HuH-7.5 (cell line): Measurements from ENCODE around the gene MATN3.

Experiments
- DNase-seq: peaks from one replicate; pipeline ENCODE4 v3.0.0; 2011; ENCODE audit warnings: low spot score

Gene MATN3

DNA sequence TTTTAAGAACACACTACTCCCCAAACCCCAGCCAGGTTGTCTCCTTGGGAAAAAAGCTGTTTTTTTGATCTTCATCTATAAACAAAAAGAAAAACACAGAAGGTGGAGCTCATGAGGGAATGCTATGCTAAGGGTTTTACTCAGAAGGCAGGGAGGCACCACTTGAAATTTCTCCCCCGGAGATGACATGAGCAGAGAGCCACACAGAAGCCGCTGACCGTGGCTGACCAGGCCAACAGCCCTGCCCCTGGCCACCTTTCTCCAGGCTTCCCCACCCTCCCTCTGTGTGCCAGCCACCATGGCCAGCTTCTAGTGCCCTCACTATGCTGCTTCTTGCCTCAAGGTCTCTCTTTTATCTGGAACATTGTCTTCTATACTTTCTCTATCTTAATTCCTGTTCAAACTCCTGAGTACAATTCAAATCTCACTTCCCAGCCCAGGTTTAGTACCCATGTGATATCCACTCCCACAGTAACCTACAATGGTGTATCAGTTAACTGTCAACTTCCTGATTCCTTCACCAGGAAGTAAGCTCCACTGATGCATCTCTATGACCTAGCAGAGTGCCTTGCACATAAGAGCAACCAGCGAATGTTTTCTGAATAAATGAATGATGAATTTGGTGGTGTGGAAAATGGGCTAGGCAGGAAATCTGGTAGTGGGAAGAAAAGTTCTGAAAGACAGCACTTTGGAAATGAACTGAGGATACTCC, 23.6 kb upstream of the MATN3 start:
- DNase-seq = no peak

DNA sequence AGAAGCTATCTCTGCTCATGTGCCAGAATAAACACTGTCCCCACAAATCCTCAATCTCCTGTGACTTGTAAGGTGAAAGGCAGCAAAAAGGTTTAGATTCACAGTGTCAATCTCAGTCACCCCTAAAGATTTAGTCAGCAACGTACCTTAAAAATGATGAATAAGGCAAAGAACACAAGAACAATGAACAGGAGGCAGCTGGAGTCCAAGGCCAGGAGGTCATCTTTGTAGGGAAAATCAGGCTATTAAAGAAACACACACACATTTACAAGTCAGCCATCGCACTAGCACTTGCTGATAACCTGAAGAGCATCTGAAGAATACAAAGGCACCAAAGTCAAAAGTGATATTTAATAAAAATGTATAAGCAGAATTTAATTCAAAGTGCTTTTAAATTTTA, 22.4 kb upstream of the MATN3 start:
- DNase-seq = no peak

DNA sequence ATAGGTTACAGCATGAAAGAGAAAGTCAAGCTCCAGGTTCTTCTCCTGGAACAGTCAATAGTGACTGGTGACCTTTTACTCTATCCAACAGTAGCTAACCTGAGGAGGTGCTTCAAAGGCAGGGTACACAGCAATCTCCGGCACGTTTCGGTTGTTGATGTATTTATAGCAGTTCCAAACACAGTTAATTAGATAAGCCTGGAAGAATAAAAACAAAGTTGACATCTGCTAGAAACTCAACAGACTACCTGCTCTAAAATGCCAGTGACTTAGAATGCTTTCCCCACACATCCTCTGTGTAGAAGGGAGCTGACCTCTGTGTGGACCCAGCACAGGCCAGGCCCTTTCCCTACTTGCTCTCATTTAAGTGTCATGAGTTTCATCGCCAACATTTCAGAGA, 21.8 kb upstream of the MATN3 start:
- no peak for DNase-seq

DNA sequence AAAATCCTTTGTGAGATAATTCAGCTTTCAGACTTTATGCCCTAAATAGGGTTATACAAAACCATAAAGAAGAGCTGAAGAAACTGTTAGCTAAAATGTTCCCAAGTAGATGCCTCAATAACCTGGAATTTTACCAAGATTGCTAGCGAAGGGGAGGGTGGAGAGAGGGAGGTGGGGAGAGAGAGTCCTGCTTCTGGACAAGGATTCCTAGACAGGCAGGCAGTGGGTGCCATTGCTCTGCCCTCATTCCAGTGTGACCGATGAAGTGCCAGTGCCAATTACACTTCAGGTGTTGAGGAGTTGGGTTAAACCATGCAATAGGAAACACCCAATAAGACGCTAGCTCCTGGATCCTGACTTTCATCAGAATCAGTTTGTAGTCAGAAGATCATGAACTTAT, 20.9 kb upstream of the MATN3 start:
- no peak for DNase-seq

DNA sequence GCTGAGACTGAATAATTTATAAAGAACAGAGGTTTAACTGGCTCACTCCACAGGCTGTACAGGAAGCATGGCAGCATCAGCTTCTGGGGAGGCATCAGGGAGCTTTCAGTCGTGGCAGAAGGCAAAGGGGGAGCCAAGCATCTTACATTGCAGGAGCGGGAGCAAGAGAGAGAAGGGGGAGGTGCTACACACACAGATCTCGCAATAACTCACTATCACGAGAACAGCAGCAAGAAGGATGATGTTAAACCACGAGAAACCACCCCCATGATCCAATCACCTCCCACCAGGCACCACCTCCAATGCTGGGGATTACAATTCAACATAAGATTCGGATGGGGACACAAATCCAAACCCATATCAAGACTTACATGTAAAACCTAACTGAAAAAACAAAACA, 17.8 kb upstream of the MATN3 start:
- DNase-seq = no peak

DNA sequence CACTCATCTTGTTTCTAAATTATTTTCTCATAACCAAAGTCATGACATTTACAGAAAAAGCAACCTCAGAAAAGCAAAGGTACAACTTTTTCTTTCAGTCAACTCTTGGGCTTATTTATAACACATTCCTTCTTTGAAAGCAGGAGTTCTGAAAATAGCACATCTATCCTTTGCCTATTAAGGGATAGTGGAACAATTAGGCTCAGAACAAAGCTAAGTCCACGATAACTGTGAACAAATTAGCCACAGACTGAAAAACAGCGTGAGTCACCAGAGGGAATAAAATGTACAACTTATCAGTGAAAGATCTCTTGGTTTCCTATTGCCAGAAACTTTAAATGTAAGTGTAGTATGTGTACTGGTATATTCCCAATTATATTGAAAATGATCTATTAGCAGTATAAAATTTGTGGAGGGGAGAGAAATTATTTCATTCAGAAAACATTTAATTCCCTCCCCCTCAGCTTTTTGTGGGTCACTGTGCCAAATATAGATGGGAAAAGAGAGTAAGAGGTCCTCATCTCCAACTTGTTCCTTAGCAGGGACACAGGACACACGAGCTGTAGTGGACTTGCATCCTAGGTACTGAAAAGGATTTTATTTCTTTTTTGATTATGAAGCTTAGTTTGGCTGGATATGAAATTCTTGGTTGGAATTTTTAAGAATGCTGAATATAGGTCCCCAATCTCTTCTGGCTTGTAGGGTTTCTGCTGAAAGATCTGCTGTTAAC, 15.4 kb upstream of the MATN3 start:
- DNase-seq = no peak

DNA sequence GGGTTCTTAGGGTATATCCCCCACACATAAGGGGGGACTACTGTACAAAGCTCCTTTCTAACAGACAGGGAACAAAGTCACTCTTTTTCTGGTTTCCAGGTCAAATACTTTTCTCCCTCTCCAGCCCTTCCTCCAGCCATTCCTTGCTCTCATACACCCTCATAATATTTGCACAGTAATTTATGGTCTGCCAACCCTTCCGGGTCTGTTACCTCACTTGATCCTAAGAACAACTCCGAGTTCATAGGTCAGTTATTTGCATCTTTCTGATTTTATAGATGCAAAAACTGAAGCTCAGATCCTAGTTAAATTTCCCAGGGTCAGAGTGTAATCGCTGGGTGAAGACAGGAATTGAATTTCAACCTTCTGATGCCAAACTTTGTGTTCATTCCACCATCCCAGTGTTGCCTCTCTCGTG, 14.8 kb upstream of the MATN3 start:
- peak; percentile 52 for DNase-seq

DNA sequence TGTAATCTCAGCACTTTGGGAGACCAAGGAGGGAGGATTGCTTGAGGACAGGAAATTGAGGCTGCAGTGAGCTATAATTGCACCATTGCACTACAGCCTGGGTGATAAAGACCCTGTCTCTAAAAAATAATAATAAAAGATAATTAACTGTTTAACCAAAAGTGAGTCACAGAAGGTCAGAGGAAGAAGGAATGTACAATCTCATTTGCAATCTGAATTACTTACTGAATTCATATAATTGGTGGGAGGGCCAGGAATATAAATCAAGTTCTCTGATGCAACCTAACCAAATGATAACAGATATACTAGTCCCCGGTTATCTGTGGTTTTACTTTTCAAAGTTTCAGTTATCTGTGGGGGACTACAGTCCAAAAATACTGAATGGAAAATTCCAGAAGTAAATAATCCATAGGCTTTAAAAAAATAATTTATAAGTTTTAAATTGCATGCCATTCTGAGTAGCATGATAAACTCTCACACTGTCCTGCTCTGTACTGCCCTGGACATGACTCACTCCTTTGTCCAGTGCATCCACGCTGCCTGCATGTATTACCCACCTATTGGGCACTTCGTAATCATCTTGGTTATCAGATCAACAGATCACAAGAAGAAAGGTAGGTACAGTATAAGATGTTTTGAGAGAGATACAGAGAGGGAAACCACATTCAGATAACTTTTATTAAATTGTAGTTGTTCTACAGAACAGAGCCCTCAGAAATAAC, 12.8 kb upstream of the MATN3 start:
- no peak for DNase-seq

DNA sequence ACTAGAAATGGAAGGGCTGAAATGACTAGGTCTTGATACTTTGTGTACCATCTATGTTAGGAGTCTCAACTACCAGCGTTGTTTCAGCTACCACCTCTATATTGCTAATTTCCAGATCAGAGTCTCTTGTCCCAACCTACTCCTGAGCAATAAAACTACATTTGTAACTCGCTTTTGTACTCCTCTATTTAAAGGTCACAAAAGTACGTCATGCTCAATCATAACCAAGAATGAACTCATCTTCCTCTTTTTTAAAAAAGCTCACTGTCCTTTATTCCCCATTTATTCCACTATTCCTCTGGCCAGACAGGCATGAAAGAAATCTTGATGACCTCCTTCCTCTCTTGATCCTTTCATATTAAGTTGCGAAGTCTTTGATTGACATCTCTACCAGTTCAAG, 11.2 kb upstream of the MATN3 start:
- DNase-seq = no peak

DNA sequence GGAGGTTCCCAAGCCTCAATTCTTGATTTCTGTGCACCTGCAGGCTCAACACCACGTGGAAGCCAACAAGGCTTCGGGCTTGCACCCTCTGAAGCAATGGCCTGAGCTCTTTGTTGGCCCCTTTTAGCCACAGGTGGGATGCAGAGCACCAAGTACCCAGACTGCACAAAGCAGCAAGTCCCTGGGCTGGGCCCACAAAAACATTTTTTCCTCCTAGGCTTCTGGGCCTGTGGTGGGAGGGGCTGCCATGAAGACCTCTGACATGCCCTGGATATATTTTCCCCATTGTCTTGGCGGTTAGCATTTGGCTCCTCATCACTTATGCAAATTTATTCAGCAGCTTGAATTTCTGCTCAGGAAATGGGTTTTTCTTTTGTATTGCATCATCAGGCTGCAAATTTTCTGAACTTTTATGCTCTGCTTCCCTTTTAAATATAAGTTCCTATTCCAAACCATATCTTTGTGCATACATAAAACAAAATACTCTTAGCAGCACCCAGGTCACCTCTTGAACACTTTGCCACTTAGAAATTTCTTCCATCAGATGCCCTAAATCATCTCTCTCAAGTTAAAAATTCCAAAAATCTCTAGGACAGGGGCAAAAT, 9.0 kb upstream of the MATN3 start:
- no peak for DNase-seq

DNA sequence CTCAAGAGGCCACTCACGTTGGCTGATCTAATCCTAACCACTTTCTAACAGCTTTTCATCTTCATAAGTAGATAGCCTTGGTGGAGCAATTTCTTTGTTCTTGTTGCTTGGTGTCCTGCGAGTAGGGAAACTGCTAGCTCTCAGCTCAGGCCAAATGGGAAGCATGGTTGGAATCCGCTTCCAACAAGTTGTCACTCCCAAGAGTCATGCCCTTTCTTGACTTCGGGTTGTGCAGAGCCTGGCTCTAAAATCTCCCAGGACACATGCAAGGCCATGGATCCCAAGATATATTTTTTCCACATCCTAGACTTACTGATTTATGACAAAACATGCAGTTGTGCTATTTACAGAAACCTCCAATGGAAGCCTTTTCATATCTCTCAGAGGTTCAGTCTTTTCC, 7.3 kb upstream of the MATN3 start:
- no peak for DNase-seq

DNA sequence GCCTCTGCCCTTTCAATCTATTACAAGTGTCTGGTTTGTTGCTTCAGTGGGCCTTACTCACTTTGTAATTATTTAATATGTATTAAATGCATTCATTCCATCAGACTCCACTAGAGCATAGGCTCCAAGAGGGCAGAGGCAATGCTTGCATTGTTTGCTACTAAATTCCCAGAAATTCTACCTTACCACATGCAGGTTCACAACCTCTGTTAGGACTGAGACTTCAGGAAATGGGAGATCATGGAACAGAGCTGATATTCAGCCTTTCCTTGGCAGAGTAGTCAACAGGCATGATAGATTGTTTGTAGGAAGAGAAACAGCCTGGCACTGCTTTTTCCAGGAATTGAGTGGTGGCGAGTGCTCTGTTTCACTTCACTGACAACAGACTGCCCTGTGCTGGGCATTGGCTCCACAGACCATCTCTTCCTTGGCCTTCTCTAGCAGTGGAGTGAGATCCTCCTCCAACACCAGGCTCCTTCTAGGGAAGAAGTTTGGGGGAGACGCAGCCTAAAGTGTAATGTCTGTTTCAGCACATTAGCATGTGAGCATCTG, 6.2 kb upstream of the MATN3 start:
- DNase-seq = no peak

DNA sequence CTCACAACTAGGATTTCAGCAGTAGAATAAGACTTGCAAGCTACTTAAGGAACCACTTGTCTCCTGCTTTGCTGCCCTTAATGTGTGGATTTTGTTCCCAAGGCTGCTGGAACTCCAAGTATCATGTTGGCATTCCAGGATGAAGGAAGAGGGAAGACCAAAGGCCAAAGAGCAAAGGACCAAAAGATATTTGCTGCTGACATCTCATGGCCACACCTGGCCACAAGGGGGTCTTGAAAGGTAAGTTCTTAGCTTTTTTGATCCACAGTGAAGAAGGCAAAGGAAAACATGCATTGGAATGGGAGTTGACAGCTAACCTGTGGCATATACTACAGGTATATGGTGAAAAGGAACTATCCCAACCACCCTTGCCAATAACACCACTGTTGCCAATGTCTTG, 3.9 kb upstream of the MATN3 start:
- DNase-seq = no peak

DNA sequence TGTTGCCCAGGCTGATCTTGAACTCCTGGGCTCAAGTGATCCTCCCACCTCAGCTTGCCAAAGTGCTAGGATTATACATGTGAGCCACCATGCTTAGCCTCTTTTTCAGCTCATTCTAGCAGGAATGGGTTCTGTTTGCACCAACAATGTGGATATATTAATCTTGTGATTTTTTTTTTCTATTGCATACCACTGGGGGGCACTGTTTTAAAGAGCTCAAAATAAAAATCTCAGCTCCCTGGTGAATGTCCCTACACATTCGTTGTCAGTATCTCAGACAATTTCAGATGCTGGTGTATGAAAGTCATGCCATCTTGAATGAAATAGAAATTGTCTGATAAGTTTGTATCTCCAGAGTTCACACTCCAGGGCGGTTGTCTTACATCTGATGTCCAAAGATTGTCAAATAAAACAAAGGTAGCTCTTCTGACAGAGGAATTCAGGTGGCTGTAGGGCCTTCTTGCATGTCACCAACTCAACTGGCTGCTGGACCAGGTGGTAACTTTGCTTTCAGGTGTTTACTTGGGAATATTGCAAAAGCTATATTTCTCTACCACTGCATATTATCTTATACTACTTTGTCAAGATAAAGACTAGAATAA, 3.1 kb upstream of the MATN3 start:
- peak; percentile 58 for DNase-seq

DNA sequence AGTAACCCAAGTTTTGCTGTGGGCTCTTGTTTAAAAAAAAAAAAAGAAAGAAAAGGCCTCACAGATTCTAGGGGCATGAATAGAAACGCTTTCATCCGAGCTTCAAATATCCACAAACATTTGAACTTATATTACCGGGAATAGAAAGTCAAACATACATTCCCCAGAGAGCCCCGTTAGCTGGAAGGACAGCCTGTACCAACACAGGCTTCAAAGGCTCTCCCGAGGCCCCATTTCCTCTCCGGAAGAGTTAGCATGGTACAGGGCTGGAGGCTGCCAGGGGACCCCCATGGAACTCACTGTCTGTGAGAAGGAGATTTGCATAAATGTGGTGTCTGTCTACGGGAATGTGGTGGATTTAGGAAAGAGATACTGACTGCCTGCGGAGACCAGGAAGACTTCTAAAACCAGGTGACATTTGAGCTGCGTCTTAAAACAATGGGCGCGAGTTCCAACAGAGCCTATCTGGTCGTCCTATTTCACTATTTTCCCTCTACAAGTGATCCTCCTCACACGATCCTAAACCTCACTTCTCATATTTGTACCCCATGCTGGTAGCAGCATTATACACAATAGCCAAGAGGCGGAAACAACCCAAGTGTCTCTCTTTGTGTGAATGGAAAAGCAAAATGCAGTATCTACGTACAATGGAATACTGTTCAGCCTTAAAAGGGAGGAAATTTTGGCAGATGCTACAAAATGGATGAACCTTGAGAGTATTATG, 820 bp upstream of the MATN3 start:
- DNase-seq = no peak

DNA sequence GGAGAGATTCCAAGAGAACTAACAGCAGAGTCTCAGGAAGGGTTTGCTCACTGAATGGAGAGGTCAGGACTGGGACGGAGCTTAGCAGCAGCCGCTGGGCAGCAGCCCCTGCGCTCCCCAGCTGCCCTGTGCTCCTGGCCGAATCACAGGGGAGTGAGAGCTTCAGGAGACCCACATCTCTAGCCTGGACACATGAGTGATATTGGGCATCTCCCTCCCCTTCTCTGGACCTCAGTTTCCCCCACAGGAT, 511 bp downstream of the MATN3 start:
- no peak for DNase-seq

DNA sequence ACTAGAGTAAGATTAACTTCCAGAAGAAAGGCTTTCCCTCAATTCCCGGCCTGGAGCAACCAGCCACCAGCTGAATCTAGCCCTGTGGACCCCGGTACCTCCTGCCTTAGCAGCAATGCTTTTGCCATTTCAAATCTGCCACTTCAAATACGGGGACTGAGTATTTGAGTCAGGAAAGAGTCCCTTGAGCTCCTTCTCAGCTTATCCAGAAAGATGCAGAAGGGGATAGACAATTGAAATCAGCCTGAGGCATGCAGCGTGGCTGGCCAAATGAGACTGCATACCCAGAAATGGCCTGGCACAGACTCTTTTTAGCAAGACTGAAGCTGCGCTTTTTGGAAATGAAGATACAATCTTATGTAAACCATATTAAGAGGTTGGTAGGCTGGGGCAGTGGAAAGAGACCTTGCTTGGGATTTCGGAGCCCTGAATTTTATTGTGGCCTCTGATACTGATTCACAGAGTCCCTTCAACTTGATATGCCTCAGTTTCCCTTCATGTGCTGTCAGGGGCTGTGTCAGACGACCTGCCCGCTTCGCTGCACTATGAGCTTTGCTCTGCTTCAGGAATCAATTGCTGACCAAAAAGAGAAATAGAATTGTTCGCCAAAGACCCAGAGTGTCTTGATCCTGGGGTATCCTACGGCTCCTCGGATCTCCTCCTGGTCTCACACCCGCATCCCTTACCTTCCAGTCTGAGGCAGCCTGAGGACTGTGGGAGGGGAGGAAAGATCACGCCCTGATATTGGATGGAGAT, 1.0 kb downstream of the MATN3 start:
- no peak for DNase-seq

DNA sequence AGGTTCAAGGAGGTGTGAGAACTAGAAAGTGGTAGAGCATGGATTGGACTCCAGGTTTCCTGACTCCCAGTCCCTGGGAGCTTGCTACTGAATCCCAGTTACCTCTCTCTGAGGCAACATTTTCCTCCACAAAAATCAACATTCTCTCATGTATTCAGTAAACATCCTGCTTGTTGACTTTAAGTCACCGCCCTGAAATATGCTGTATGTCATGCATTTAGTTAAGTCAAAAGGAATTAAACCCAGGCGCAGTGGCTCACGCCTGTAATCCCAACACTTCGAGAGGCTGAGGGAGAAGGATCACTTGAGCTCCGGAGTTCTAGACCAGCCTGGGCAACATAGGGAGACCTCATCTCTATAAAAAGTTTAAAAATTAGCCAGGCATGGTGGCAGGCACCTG, 3.8 kb downstream of the MATN3 start:
- peak; percentile 36 for DNase-seq

DNA sequence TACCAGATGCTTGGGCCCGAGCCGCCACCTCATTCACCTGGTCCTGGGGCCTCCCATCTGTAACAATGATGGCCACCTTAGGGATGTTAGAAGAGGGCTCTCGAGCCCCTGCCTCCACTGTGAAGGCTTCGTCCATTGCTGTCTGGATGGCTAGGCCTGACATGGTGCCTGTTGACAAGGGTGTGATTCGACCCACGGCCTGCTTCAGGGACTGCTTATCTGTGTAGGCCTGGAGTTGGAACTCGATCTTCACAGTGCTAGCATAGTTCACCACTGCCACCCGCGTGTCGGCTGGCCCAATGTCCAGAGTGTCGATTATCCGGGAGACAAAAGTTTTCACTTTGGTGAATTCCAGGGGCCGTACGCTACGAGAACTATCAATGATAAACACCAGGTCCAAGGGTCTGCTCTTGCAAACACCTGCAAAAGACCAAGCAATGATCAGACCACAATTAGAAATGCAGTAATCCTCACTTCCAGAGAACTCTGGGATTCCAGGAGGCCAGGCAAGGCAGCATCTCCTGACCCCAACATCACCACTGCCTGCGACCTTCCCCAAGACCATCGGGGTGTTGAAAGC, 6.5 kb downstream of the MATN3 start:
- DNase-seq = no peak

DNA sequence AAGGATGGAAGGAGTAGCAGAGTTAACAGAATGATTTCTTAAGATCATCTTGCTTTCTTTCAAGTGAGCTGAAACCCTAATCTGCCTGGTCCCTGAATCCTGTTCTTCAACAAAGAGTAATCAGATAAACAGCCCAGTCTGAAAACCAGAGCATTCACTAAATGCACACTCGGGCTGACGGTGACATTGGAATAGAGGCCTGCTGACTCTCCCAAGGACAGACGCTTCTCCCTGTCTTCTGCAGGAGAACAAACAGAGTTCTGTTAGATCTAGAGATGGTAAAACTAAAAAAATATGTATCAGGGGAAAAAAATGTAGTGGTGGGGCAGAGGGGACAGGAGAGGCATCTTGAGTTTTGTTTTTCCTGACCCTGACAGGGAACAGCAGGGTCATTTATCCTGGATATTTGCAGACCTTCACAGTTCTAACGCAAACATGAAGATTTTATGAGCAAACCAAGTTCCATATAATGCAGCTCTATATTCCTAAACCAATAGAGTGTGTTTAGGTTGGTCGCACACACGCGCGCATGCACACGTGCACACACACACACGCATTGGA, 7.3 kb downstream of the MATN3 start:
- DNase-seq = no peak
